ENCODE data around the gene CST7. TPM values are rescaled to one million over a fixed set of nuclear protein-coding genes. Genes with fewer than 3 reads are reported as not detected.

The CST7 gene
- total RNA-seq, 1 donor from 2014 or later, result not detected

- Mint-ChIP-seq H3K36me3 (ENCODE audit: low read depth) (no peaks in the 10 kb centered on the region), H3K27me3 (ENCODE audit: low read depth) (peaks cover 3% of the 10 kb centered on the region), H3K4me1 (no peaks in the 10 kb centered on the region), H3K9me3 (no peaks in the 10 kb centered on the region), H3K27ac (ENCODE audit: unreplicated experiment) (no peak overlapping the region), H3K4me3 (no peak overlapping the region)
- no peak for TF ChIP-seq CTCF (conservative IDR thresholded peaks at IDR 0.05)
- DNase-seq (ENCODE audit: low read depth, low spot score), result no peak
Measured at GRCh38 chr20:24910461-24910860, 38.6 kb upstream of the CST7 start.

GRCh38 chr20:24911461-24911860 is 37.6 kb upstream of the CST7 start:
- Mint-ChIP-seq H3K36me3 (ENCODE audit: low read depth) (no peaks in the 10 kb centered on the region), H3K27me3 (ENCODE audit: low read depth) (peaks cover 4% of the 10 kb centered on the region), H3K4me3 (no peak overlapping the region), H3K9me3 (no peaks in the 10 kb centered on the region), H3K4me1 (no peaks in the 10 kb centered on the region), H3K27ac (ENCODE audit: unreplicated experiment) (no peak overlapping the region)
- DNase-seq (ENCODE audit: low read depth, low spot score), result no peak
- TF ChIP-seq CTCF (conservative IDR thresholded peaks at IDR 0.05), result no peak

GRCh38 chr20:24912397-24913075 is 36.5 kb upstream of the CST7 start:
- Mint-ChIP-seq H3K27ac (ENCODE audit: unreplicated experiment) (no peak overlapping the region), H3K4me3 (no peak overlapping the region), H3K36me3 (ENCODE audit: low read depth) (no peaks in the 10 kb centered on the region), H3K4me1 (no peaks in the 10 kb centered on the region), H3K27me3 (ENCODE audit: low read depth) (peaks cover 6% of the 10 kb centered on the region), H3K9me3 (no peaks in the 10 kb centered on the region)
- TF ChIP-seq CTCF (conservative IDR thresholded peaks at IDR 0.05), result no peak
- DNase-seq (ENCODE audit: low read depth, low spot score), result no peak

GRCh38 chr20:24913076-24913628 is 35.9 kb upstream of the CST7 start:
- Mint-ChIP-seq H3K9me3 (no peaks in the 10 kb centered on the region), H3K27ac (ENCODE audit: unreplicated experiment) (no peak overlapping the region), H3K4me1 (no peaks in the 10 kb centered on the region), H3K36me3 (ENCODE audit: low read depth) (no peaks in the 10 kb centered on the region), H3K4me3 (no peak overlapping the region), H3K27me3 (ENCODE audit: low read depth) (peaks cover 6% of the 10 kb centered on the region)
- no peak for TF ChIP-seq CTCF (conservative IDR thresholded peaks at IDR 0.05)
- DNase-seq (ENCODE audit: low read depth, low spot score), result no peak

GRCh38 chr20:24914388-24915241 is 34.5 kb upstream of the CST7 start:
- no peak overlapping the region for H3K4me3 Mint-ChIP-seq
- peaks cover 5% of the 10 kb centered on the region for H3K4me1 Mint-ChIP-seq
- no peak overlapping the region for H3K27ac Mint-ChIP-seq (ENCODE audit: unreplicated experiment)
- no peak for TF ChIP-seq CTCF (conservative IDR thresholded peaks at IDR 0.05)
- DNase-seq (ENCODE audit: low read depth, low spot score), result no peak
- no peaks in the 10 kb centered on the region for H3K9me3 Mint-ChIP-seq
- peaks cover 6% of the 10 kb centered on the region for H3K27me3 Mint-ChIP-seq (ENCODE audit: low read depth)
- H3K36me3 Mint-ChIP-seq (ENCODE audit: low read depth), result no peaks in the 10 kb centered on the region
